COLO668 (cell line): ENCODE data around the gene SNX10.
A peak's percentile ranks its signal among the peaks of the same experiment; 100 is the strongest.

Experiments
- DNase-seq: peaks from one replicate; lab custom pipeline; 2025; ENCODE audit not compliant: unreplicated experiment; lab: John Stamatoyannopoulos, UW

SNX10 gene

DNA sequence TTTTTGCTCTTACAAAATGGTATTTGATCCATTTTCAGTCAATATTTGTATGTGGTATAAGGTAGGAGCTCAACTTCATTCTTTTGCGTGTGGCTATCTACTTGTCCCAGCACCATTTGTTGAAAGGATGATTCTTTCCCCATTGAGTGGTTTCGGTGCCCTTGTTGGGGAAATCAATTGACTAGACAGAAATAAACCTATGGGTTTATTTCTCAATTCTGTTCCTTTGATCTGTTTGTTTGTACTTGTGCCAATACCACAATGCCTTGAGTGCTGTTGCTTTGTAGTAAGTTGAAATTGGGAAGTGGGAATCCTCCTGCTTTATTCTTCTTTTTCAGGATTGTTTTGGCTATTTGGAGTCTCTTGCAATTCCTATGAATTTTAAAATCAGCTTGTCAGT, 41.0 kb downstream of the SNX10 start:
- no peak for DNase-seq

DNA sequence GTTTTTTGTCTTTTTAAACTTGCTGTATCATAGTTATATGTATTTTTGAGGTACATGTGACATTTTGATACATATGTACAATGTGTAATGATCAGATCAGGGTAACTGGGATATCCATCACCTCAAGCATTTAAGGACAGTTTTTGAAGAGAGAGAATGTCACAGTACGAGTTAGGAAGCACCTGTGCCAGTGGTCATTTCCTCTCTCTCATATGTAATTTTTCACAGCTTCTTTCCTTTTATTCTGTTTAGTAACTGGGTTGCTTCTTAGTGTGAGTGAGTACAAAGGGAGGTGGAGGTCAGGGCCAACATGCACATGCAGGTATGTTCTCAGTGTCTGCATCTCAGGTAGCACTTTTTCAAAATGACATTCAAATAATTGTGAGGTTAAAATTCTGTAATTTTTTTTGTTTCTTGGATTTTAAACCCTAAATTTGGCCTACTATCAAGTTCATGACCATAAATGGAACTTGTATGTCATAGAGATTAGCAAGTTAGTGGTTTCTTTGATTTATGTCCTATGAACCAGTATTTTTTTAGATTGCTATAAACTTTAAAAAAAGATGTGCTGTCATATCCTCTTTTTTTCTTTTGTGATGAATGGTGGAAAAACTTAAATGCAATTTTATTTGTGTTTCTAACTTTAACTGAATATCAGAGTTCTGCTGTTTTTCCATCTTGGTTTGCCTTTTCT, 42.7 kb downstream of the SNX10 start:
- DNase-seq, result no peak

DNA sequence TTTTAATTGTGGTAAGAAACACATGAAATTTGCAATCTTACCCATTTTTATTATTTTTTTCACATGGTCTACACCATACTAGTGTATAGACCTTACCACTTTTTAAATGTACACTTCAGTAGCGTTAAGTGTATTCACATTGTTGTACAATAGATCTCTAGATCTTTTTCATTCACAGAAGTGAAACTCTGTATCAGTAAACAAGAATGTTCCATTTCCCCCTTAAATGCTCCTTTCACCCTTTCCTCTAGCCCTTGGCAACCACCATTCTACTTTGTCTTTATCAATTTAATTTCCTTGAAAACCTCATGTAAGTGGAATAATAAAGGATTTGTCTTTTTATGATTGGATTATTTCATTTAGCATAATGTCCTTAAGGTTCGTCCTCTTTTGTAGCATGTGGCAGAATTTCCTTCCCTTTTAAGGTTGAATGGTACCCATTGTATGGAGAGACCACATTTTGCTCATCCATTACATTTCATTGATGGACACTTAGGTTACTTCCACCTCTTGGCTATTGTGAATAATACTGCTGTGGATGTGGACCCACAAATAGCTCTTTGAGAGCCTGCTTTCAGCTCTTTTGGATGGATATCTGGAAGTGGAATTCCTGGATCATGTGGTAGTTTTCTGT, 45.7 kb downstream of the SNX10 start:
- no peak for DNase-seq

GRCh38 chr7:26340476-26341018, 48.9 kb downstream of the SNX10 start:
- DNase-seq, result no peak

- no peak for DNase-seq
Observed at GRCh38 chr7:26343320-26343832, 51.7 kb downstream of the SNX10 start.

DNA sequence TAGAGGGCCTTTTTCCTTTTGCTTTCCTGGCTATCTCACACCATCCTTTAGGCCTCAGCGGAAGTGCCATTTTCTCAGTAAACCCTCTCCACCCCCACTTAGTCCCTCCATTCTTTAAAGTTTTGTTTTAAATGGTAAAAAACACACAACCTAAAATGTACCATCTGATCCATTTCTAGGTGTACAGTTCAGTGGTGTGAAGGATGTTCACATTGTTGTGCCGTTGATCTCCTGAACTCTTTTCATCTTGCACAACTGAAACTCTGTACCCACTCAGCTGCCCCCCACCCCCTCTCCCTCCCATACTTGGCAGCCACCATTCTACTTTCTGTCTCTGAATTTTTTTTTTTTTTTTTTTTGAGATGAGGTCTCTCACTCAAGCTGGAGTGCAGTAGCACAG, 52.2 kb downstream of the SNX10 start:
- DNase-seq, result no peak

DNA sequence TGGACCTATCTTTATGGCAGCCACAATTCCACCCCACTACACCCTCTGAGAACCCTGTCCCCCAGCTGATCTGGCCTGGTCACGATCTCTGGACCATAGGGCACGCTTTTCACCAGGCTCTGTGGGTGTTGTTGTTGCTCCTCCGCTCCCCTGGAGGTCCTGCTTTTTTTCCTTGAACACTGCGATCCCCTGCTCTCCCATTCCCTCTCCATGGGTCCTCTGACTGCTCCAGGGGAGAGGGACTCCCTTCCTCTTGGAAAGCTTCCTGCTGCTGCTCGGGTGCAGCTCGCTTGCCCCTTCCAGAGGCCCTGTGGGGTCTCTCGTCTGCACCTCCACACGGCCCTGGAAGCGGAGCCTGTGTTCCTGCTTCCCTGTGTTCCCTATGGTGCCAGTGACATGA, 53.5 kb downstream of the SNX10 start:
- DNase-seq, result no peak

DNA sequence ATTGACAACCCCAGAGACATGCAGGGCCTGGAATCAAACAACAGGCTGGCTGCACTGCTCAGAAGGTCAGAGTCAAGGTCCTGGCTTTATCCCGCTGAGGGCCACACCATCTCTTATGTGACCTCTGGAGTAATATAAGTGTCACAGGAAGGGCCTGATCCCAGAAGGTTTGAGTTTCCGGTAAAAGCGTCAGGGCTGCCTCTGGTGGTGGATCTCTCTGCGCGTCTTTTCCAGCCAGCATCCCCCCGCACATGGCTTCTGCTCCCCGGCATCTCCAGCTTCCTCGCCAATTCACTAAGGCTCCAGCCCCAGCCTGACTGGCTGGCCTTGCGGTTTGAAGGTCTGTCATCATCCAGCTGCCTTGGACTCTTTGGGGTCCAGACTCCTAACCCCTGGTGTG, 54.2 kb downstream of the SNX10 start:
- DNase-seq, result no peak

DNA sequence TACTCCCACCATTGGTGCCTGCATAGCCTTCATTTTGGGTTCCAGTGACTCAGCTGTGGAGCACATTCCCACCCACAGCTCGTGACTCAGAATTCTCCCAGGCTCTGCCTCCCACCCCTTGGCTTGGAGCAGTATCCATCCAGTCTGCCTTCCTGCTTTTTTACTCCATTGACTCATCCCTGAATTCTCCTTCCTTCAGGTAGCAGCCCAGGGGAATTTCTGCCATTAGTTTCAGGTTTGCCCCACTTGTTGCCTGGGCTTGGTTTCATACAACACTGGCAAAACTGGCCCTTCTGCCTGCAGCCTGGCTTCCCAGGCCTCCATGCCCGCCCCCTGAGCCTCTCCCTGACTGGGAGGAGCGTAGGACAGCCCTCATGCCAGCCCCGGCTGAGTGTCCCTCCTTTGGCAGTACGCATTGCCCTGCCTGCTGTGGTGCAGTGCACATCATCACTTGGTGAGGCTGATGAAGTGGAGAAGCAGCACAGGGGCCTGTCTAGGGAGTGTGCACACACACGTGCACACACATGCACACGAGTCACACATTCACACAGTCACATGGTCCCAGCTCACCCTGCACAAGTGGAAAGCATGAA, 55.0 kb downstream of the SNX10 start:
- DNase-seq, result no peak

DNA sequence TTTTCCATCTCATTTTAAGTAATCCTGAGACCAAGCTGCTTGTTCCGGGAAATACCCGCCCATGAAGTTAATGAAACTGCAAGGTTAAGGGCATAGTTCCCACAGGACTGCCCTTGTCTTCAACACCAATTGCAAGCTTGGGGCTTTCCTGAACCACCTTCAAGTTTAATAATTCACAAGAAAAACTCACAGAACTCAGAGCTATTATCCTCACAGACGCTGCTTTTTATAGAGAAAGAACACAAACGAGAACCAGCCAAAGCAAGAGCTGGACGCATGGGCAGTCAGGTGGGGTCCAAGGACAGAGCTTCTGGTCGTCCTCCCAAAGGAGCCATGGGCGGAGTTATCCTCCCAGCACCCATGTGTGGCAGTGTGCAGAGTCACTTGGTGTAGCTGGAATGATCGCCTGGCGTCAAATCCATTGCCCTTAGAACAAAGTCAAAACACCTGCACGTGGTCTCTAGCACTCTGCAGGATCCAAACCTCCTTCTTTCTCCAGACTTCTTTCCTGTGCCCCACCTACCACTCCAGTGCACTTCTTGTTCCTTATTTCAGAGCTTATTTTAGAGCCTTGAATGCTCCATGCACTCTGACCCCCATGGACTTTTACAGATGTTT, 56.7 kb downstream of the SNX10 start:
- DNase-seq, result no peak

GRCh38 chr7:26349005-26349915, 57.6 kb downstream of the SNX10 start:
- no peak for DNase-seq

DNA sequence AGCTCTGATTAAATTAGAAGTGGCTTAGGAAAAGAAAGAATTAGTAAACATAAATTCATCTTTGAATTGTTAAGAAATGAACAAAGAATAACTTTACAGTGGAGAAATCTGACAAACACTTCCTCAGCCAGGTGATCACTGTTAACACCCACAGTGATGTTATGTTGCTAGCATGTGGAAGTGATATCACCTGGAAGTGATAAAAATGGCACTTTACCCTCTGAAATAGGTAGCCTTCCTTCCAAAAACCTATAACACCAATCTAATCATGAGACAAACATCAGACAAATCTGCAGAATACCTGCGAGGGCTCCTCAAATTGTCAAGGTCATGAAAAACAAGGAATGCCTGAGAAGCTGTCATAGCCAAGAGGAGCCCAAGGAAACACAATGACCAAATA, 59.5 kb downstream of the SNX10 start:
- no peak for DNase-seq

GRCh38 chr7:26356229-26356628, 64.6 kb downstream of the SNX10 start:
- no peak for DNase-seq

DNA sequence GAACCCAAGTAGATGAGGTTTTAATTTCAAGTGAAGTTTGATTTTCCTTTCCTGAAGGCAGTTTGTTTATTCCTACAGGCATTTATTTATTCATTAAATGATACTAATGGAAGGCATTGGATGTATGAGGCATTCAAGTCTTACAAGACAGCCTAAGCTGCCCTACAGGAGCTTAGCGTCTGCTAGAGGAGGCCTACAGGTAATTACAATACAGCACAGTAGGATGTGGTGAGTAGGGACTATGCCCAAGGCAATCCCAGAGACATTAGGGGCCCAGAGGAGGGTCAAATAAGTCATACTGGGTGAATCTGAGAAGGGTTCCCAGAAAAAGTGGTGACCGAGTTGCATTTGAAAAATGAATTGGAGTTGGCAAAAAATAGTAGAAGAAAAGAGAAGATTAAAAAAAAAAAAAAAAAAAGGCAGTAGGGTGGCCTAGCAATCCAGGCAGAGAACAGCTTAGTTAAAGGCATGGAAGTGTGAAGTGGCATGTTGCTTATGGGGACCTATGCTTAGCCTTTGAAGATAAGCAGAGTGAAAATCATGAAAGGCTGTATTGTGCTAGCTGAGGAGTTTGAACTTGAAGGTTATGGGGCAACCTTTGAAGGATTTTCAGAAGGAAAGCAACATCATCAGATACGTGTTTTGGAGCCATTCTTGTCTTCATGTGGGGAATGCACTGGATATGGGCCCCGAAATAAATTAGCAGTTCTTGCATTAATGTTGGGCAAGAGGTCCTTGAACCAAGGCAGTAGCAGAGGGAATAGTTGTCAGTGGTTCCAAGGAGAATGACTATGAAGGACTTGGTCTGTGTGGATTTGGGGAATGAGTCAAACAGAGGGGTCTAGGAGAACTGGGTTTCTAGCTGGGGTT, 65.5 kb downstream of the SNX10 start:
- DNase-seq, result no peak

GRCh38 chr7:26357799-26358151, 66.1 kb downstream of the SNX10 start:
- DNase-seq, result no peak

- DNase-seq, result no peak
Observed at GRCh38 chr7:26360650-26361049, 69.0 kb downstream of the SNX10 start.

GRCh38 chr7:26361637-26362036, 70.0 kb downstream of the SNX10 start:
- no peak for DNase-seq

GRCh38 chr7:26363465-26363864, 71.8 kb downstream of the SNX10 start:
- DNase-seq, result no peak

GRCh38 chr7:26365077-26365900, 73.6 kb downstream of the SNX10 start:
- peak; percentile 70 for DNase-seq
